NCI-H2227 treated with DMSO at 0.1 percent for 48 hours (cell line): ENCODE results near the gene PI4K2A.
"Not testable (repeated sequence)": the region's sequence is repeated elsewhere in the genome, so short reads cannot be mapped to it uniquely, and the experiment has no call there.

Source experiments
- DNase-seq: peaks from one replicate; lab custom pipeline; 2025; lab: John Stamatoyannopoulos, UW

Gene PI4K2A

GRCh38 chr10:97632949-97633884 lies 7.3 kb upstream of the PI4K2A start, which contains the start of gene MORN4:
TSS of gene MORN4 (minus strand) at chr10:97633500. CDS start at chr10:97619653, 13,847 bp downstream.
- DNase-seq: peak; percentile 91

GRCh38 chr10:97633921-97634320 lies 6.5 kb upstream of the PI4K2A start:
- DNase-seq: no peak

- no peak for DNase-seq
Measured at GRCh38 chr10:97635577-97635976, 4.9 kb upstream of the PI4K2A start.

GRCh38 chr10:97639090-97639489 lies 1.4 kb upstream of the PI4K2A start:
- DNase-seq: not testable (repeated sequence)

- no peak for DNase-seq
Measured at GRCh38 chr10:97640868-97641811, 669 bp downstream of the PI4K2A start.

GRCh38 chr10:97642471-97643159 lies 2.1 kb downstream of the PI4K2A start:
- DNase-seq: not testable (repeated sequence)

- no peak for DNase-seq
Measured at GRCh38 chr10:97643441-97643985, 3.0 kb downstream of the PI4K2A start.

- DNase-seq: no peak
Measured at GRCh38 chr10:97644936-97645335, 4.5 kb downstream of the PI4K2A start.

GRCh38 chr10:97647556-97647955 lies 7.1 kb downstream of the PI4K2A start:
- DNase-seq: peak; percentile 40

- no peak for DNase-seq
Measured at GRCh38 chr10:97648562-97649404, 8.3 kb downstream of the PI4K2A start.

- not testable (repeated sequence) for DNase-seq
Measured at GRCh38 chr10:97649405-97649750, 8.9 kb downstream of the PI4K2A start.

- DNase-seq: no peak
Measured at GRCh38 chr10:97650726-97651125, 10.3 kb downstream of the PI4K2A start.

GRCh38 chr10:97651773-97652172 lies 11.3 kb downstream of the PI4K2A start:
- no peak for DNase-seq

GRCh38 chr10:97656777-97657176 lies 16.3 kb downstream of the PI4K2A start:
- DNase-seq: no peak

GRCh38 chr10:97659589-97659988 lies 19.1 kb downstream of the PI4K2A start:
- no peak for DNase-seq

GRCh38 chr10:97664282-97664850 lies 23.9 kb downstream of the PI4K2A start:
- no peak for DNase-seq

GRCh38 chr10:97666992-97667391 lies 26.5 kb downstream of the PI4K2A start:
- no peak for DNase-seq

- no peak for DNase-seq
Measured at GRCh38 chr10:97667463-97667862, 27.0 kb downstream of the PI4K2A start.

- no peak for DNase-seq
Measured at GRCh38 chr10:97669571-97669970, 29.1 kb downstream of the PI4K2A start.
